ENCODE results near the gene ANTXR1.

Gene ANTXR1

DNA sequence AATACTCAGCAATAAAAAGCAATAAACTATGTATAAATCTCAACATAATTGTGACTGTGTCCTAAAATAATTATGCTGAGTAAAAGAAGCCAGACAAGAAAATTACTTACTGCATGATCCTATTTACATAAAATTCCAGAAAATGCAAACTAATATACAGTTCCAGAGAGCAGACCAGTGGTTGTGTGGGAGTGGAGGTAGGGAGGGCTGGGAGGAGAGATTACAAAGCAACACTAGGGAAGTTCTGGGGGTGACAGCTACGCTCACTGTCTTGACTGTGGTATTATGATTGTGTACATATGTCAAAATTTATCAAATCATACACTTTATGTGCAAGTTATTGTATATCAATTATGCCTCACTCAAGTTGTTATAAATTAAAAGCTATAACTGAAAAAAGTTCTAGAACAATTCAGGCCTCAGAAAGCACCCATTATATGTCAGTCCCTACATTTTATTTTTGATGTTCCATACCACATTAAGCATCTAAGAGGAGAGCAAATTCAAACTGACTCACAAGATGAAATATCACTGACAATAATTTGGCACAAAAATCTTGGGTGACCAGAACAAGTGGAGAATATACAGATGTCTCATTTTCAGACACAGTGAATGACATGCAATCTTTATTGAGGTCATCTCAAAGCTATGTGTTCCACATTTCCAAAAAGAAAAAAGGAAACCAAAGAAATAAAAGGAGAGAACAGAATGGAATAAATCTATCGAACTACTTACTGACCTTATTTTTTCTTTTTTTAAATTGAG lies 85.1 kb downstream of the ANTXR1 start:
- no peak for DNase-seq (ENCODE audit: low spot score)

DNA sequence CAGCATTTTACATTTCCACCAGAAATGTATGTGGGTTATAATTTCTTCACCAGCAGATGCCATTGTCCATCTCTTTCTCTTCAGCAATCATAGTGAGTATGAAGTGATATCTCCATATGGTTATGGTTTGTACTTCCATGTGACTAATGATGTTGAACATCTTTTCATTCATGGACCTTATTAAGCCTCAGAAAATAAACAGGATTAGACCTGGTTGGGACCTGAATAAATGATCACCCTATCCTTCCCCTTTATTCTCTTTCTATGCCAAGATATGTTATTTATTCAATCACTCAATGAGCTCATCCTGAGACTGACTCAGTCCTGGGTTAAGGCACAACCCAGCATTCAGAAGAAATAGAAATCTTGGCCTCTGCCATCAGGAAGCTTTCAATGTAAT lies 86.6 kb downstream of the ANTXR1 start:
- DNase-seq (ENCODE audit: low spot score), result no peak

DNA sequence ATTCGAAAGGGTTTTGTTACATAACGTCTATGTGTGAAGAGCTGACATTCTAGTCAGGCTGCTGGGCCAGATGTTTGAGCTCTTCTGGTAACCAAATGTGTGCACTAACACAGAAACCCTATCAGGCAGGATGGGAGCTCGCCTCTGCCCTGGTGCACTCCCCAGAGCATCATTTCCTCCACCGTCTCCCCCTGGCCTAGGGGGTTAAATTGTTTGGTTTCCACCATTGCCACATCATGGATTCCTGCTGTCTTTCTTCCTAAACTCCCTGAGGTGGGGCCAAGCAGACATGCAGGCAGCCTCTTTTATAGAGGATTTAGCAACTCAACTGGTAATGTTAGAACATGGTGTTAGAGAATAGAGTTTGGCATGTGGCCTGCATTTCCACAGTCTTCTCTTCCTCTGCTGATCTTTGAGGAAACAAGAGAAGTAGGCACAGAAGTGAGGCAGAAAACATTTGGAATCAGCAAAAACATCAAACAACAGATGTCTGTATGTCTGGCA lies 87.3 kb downstream of the ANTXR1 start:
- DNase-seq (ENCODE audit: low spot score), result no peak

DNA sequence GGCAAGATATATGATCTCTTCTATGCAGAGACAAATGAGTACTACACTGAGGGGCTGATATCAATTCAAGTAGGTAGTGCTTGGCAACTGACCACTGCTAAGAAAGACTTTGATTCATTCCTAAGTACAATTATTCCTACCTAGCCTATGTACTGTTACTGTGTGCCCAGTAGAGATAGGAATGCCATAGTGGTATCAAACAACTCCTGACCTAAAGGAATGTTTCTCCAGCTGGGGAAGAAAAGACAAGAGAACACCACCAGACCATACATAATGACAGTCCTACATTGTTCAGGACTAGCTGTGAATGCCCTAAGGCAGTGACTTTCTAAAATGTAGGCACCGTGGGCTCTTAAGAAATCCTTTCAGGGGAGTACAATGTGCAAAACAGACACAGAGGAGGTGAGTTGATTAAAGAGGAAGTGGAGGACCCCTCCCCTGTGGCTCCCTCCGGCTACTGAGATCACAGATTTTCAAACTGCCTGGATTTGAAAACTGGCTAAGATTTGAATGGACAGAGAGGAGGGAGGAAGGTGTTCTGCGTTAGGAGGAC lies 89.1 kb downstream of the ANTXR1 start:
- DNase-seq (ENCODE audit: low spot score), result no peak

DNA sequence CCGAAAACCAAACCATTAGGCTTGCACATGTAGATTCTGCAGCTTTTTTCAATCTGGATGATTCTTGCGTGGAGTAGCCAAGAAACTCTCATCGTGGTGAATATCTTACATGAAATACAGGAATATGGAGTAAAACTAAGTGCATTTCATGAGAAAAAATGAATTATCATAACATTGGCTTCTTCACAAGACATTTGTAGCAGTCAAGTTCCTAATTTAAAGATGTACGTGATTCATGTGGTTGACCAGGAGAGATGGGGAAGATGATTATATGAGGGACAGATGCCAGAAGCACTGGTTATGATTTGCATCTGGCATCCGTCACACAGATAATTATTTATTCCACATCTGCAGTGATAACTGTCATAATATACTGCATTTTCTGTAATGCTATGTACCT lies 90.4 kb downstream of the ANTXR1 start:
- DNase-seq (ENCODE audit: low spot score), result no peak

DNA sequence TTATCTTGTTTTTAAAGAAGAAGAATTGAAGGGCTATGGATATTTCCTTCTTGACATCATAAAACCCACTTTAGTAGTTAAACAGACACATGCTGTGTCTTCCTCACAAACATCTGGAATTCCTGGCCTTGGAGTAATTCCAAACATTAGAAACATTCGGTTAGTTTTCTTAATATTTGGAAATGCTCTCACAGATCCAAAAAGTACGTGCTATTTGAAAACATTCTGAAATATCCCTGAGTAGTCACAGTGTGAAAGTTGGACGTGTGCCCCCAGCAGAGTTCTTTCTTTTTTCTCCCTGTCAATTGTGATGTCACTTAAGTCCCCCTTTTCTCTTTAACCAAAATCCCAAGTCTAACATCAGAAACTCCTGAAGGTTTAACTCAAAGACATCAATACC lies 91.3 kb downstream of the ANTXR1 start:
- DNase-seq (ENCODE audit: low spot score), result no peak

DNA sequence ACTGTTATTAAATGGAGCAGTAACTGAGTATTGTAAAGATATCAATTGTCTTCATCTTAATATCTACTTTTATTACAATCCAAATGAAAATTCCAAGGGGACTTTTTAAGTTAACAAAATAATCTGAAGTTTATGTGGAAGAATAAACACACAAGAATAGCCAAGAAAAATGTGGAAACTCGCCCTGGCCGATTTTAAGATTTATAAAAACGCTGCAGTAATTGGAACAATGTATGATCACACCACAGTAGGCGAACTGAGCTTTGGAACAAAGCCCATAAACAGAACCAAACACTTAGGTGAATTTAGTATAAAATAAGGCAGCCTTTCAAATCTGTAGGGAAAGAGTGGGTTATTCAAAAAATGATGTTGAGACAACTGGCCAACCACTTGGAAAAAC lies 96.3 kb downstream of the ANTXR1 start:
- DNase-seq (ENCODE audit: low spot score), result no peak

DNA sequence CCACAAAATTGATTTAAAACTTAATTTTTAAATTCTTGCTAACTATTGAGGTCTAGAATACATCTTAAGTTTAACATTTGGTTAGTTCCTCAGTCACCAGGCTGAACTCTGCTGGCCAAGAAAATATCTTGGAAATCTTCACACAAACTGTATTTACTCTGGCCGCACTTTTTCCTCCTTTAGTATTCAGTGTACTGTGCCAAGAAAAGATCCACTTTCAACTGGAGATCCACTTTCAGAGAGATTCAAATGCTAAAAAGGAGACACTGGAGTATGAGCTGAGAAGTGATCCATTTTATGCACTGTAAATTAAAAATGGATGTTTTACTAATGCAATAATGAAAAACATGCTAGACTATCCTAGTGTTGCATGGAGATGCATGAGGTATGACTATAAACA lies 98.1 kb downstream of the ANTXR1 start:
- no peak for DNase-seq (ENCODE audit: low spot score)

DNA sequence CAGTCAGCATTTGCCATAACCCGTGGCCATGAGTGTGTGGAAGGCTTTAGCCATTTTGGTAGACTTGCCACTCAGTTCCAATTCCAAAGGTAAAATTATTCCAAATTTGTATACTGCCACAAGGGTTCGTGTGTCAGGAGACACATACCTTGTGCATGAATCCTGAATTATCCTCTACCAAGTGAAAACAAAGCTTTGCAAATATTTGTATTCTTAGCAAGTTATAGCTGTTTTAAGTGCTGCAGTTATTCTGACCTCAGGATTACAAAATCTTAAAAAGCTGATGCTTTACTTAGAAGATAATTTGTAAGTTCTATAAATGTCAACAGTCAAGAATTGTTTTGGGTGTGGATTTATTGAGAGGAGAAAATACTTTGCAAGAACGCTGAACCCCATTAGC lies 100.6 kb downstream of the ANTXR1 start:
- no peak for DNase-seq (ENCODE audit: low spot score)

DNA sequence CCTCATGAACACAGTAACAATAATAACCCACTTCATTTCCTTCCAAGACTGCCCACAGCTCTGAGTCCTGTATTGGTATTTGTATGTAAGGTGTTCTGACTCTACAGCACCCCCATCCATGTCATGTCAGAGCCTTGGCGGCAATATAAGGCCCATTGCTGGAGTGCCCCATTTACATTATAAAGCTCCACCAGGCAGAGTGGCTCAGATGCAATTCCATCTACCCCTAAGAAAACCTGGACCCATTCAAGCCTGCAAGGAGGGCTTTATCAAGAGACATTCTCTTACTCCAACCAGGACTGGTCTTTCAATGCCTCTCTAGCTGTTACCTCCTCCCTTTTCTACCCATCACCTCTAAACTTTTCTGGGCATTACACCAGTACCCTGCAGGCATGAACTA lies 101.6 kb downstream of the ANTXR1 start:
- no peak for DNase-seq (ENCODE audit: low spot score)

DNA sequence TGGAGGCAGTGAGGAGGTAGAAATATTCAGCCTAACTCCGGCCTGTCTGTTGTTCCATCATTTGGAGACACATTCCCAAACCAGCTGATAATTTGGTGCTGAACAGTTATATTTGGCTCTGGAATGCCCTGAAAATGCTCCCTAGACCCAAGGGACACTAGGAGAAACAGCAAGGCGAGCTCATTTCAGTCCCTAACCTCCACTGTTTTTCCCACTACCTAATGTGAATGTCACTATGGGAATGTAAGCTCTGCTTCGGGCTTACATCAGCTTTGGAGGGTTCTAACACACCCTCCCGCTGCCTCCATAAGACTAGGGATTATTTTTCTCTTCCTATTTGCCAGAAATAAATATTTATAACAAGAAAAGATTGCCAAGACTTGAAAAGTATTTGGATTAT lies 103.5 kb downstream of the ANTXR1 start:
- no peak for DNase-seq (ENCODE audit: low spot score)

DNA sequence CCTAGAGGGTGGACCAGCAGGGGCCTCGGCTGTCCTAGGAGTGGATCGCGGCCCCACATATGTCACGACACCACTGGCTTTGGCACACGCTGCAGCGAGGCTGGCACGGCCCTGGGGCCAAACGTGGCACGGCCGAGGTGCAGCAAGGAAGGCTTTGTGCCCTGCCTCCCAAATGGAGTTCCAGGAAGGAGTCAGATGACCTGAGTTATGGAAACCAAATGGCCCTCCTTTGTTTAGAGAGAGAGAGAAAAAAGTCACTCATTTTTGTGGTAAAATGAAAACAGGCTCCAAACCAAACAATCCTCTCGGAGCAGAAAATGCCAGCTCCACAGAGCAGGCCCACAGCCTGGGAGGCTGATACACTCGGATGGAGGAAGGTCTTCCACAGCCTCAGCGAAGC lies 105.6 kb downstream of the ANTXR1 start:
- DNase-seq (ENCODE audit: low spot score), result no peak

DNA sequence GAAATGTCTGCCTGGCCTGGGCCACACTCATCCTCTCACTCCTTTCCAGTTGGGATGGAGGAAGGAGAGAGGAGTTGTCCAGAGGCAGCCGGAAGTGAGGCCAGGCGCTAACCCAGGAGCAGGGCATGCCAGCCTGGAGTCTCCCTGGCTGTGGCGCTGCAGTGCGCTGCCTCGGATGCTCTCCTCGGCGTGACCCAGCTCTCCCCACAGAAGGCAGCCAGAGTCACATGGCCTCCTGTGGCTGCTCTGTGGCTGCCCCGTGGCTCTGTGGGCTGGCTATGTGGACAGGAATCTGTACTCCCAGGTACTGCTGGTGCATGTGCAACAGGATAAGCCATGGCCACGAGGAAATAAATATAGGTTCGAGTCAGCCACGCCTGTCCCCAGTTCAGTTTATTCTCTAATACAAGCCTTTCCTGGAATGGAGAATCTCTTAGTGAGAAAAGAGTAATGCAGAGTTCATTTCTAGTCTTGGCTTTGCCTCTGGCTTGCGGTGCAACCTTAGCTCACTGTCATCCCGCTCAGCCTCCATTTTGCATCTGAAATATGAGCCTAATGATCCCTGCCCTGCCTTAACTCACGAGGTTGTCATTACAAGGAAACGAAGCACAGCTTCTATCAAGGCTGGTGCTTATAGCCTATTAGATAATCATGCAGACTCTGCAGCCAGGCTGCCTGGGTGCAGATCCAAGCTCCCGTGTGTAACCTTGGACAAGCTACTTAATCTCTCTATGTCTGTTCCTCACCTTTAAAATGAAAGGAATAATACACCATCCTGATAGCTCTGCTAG lies 106.3 kb downstream of the ANTXR1 start:
- DNase-seq (ENCODE audit: low spot score), result no peak

DNA sequence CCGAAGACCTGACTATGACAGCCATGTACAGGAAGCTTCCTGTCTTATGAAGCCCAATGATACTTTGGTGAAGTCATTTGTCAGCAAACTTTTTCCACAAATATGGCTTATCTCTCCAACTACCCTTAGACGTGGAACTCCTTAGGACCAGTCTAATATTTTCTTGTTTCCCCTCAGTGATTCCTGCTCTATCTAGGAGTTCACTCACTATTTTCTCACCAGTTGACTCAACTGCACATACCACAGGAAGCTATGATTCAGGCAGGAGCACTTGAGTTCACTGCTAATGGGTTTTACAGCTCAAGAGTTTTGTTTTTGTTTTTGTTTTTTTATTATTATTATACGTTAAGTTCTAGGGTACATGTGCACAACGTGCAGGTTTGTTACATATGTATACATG lies 109.3 kb downstream of the ANTXR1 start:
- no peak for DNase-seq (ENCODE audit: low spot score)

DNA sequence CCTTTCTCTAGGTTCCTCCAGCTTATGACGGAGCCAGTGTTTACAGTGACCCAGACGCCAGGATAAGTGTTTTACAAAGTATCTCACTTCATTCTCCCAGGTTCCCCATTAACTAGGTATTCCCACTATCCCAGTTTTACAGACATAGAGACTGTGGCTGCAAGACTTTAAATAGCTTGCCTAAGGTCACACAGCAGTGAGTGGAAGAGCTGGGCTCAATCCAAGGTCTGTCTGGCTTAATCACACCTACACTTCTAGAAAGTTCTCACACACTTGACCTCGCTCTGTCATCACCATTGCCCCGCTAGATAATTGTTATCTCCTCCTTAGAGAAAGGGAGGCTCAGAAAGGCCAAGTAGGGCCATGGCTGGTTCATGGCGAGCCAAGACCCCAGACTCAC lies 110.2 kb downstream of the ANTXR1 start:
- DNase-seq (ENCODE audit: low spot score), result no peak

DNA sequence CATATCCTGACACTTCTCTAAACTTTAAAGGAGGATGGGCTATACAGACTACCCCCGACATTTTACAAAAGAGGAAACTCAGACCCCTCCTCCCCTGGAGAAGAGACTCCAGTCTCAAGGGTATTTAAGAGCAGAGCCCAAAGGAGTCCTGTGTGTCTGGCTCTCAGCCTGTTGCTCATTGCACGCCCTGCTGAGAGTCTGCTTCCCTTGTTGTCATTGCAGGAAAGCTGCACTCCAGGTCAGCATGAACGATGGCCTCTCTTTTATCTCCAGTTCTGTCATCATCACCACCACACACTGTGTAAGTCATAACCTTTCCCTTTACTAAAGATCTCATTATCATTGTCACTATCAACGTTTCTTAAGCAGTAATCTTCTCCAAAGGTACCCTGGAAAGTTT lies 111.4 kb downstream of the ANTXR1 start:
- no peak for DNase-seq (ENCODE audit: low spot score)

DNA sequence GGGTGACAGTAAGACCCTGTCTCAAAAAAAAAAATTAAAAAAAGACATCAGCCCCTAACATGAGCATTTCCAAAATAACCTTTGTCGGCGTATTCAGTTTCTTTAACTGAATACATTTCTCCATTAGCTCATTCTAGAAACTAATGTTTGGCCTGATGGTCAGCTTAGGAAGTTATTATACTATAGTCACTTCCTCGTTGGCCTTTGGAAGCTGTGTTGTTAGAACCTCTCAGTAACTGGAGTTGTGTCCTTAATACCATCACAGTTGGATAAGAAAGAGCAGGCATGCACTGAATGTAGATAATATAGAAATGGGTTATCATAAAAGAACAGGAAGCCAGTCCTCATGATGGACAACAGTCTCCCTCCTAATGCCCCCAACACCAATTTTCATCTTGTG lies 112.8 kb downstream of the ANTXR1 start:
- no peak for DNase-seq (ENCODE audit: low spot score)

DNA sequence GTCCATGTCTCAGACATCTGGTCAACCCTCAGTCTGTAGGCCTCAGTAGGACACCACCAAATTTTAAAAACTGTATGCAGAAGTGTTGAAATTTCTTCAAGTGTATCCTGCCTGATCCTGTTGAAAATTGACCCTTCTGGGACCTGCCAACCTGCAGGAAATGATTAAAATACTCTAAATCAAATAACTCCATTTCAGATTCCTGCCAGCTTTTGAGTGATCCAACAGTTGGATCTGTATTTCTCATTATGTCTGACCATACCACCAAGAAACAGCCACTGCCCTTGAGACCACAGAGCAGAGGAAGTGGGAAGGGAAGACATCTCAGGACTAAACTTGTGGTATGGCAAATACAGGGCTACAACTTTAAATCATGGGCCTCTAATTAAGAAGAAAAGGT lies 113.4 kb downstream of the ANTXR1 start:
- no peak for DNase-seq (ENCODE audit: low spot score)

DNA sequence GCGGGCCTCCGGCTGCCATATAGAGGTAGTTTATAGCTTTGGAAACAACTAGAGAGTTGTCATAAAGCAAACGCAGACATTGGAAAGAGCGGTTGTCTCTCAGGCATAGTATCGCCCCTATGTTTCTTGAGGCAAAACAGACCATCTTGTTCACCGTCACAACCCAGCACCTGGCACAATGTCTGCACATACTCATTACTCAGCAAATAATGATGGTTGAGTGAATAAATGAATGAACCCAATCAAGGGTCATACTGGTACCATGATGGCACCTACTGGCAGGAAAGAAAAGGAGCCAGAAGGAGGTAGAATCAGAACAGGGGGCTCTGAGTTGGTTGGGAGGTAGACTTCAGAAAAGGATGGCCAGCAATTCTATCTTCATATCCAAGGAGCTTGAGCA lies 118.5 kb downstream of the ANTXR1 start:
- no peak for DNase-seq (ENCODE audit: low spot score)

DNA sequence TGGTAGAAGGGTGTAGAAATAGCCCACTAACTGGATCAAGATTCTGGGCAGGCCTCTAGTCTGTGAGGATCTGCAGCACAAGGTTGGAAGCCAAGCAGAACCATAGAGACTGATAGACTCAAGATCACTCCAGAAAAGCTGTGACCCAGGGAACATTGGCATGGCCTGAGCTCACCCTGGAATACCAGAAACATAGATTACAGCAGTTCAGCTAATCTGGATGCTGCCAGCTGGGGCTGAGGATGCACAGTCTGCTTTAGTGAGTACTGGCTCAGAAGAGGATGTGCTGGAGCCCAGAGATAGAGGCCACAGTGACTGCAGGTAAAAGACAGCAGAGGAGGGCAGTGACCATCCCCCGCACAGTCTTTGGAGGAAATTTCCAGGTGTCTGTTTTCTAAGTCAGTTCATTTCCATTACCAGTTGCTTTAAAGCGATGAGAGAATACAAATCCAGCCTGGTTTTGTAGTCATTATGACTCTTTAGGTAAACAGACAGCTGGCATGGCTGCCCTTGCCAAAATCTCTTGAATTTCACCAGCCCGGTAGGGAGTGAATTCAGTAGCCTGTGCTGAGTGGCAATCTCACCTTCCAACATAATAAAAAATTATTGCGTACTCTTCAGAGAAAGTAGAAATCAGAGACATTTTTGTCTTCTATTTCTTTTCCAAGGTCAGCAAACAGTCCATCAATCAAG lies 119.2 kb downstream of the ANTXR1 start:
- DNase-seq (ENCODE audit: low spot score), result no peak

DNA sequence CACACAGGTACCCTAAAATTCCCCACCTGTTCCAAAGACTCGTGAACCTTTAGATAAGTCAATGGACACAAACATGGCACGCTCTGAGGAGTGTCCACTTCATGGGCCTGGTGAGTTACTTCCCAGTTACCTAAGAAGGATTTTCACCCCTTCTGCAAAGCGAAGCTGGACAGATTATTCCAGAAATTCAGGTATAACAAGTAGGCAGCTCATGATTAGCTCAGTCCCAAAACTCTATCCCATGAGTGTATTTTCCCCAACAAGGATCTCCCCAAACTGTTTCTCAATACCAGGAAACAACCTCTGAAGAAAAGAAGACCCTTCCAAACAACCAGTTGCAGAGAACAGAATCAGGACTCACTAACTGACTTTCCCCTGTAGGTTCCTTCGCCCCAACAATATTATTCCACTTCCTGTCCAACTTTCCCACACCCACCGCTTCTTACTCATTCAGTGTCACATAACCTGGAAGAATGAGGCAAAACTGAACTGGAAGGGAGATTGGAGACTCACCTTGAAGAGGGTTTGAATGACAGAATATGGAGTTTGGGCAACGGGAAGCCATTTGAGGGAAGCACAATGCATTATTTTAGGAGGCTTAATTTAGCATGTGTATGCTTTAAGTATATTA lies 120.1 kb downstream of the ANTXR1 start:
- no peak for DNase-seq (ENCODE audit: low spot score)

DNA sequence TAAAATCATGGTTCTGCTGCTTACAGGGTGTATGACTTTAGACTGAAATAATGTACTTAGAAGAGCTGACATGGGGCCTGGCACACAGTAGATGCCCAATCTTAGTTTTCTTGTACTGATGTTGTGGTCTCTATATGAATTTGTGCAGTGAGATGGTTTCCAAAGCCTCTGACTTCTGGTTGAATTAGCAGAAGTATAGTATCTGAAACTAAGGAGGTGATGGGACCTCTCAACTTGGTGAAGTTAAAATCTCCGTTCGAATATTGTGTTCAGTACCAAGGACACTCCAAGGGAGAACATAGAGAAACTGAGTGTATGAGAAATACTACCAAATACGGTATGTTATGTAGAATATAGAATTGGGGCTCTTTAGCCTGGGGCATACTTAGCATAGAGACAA lies 120.9 kb downstream of the ANTXR1 start:
- DNase-seq (ENCODE audit: low spot score), result no peak

Data from cerebellar cortex (tissue), 1 donor.